SIG-M5 treated with dmso at 0.1 percent for 504 hours (cell line): ENCODE results near the gene VPS4B.
A peak's percentile ranks its signal among the peaks of the same experiment; 100 is the strongest.
"Not testable (repeated sequence)": the region's sequence is repeated elsewhere in the genome, so short reads cannot be mapped to it uniquely, and the experiment has no call there.

Experiments used
- DNase-seq: peaks from one replicate; lab custom pipeline; 2025; ENCODE audit not compliant: unreplicated experiment; lab: John Stamatoyannopoulos, UW

The VPS4B gene

GRCh38 chr18:63373161-63373560 lies 49.1 kb downstream of the VPS4B start:
- DNase-seq, result no peak

GRCh38 chr18:63368611-63369010 lies 53.7 kb downstream of the VPS4B start:
- no peak for DNase-seq

GRCh38 chr18:63367053-63367953 lies 55.0 kb downstream of the VPS4B start, which contains the start of gene KDSR:
Gene KDSR, minus strand, starts transcription at chr18:63367206. Its CDS starts 88 bp downstream, at chr18:63367118.
- peak; percentile 97 for DNase-seq

- peak; percentile 59 for DNase-seq
Measured at GRCh38 chr18:63366213-63367052, 55.8 kb downstream of the VPS4B start.

- DNase-seq, result peak; percentile 31
Measured at GRCh38 chr18:63365876-63366212, 56.4 kb downstream of the VPS4B start.

GRCh38 chr18:63363951-63364350 lies 58.3 kb downstream of the VPS4B start:
- no peak for DNase-seq

GRCh38 chr18:63363420-63363819 lies 58.9 kb downstream of the VPS4B start:
- not testable (repeated sequence) for DNase-seq

- DNase-seq, result no peak
Measured at GRCh38 chr18:63356272-63356896, 65.9 kb downstream of the VPS4B start.

GRCh38 chr18:63350230-63350629 lies 72.0 kb downstream of the VPS4B start:
- DNase-seq, result no peak

GRCh38 chr18:63348508-63349136 lies 73.7 kb downstream of the VPS4B start:
- no peak for DNase-seq

GRCh38 chr18:63346480-63347183 lies 75.6 kb downstream of the VPS4B start:
- DNase-seq, result no peak

GRCh38 chr18:63346031-63346430 lies 76.2 kb downstream of the VPS4B start:
- DNase-seq, result no peak

GRCh38 chr18:63344918-63345317 lies 77.4 kb downstream of the VPS4B start:
- no peak for DNase-seq

GRCh38 chr18:63344263-63344662 lies 78.0 kb downstream of the VPS4B start:
- no peak for DNase-seq

GRCh38 chr18:63342206-63342605 lies 80.1 kb downstream of the VPS4B start:
- peak; percentile 20 for DNase-seq

- DNase-seq, result peak; percentile 59
Measured at GRCh38 chr18:63339920-63340484, 82.3 kb downstream of the VPS4B start.
